ENCODE measurements around the gene CRTC1.
A peak's percentile ranks its signal among the peaks of the same experiment; 100 is the strongest.

The CRTC1 gene

GRCh38 chr19:18683109-18683957 lies at the start of gene CRTC1:
Gene CRTC1, plus strand, starts transcription at chr19:18683680. Its CDS starts 23 bp downstream, at chr19:18683703.
- FAIRE-seq = no peak

- no peak for FAIRE-seq
These were observed 48.7 kb upstream of the CRTC1 start for GRCh38 chr19:18634612-18635297.

GRCh38 chr19:18635831-18636182 lies 47.7 kb upstream of the CRTC1 start:
- FAIRE-seq = no peak

- FAIRE-seq = peak; percentile 95
These were observed 47.1 kb upstream of the CRTC1 start for GRCh38 chr19:18636183-18636968.

GRCh38 chr19:18636969-18637629 lies 46.4 kb upstream of the CRTC1 start, which contains the start of gene KLHL26:
Gene KLHL26, plus strand, starts transcription at chr19:18637028. Its CDS starts 27 bp downstream, at chr19:18637055.
- no peak for FAIRE-seq

GRCh38 chr19:18637673-18638630 lies 45.5 kb upstream of the CRTC1 start:
- peak; percentile 84 for FAIRE-seq

GRCh38 chr19:18639706-18640243 lies 43.7 kb upstream of the CRTC1 start:
- no peak for FAIRE-seq

GRCh38 chr19:18644196-18645034 lies 39.1 kb upstream of the CRTC1 start:
- no peak for FAIRE-seq

GRCh38 chr19:18645035-18645511 lies 38.4 kb upstream of the CRTC1 start:
- no peak for FAIRE-seq

GRCh38 chr19:18646535-18647370 lies 36.7 kb upstream of the CRTC1 start:
- no peak for FAIRE-seq

- FAIRE-seq = no peak
These were observed 36.1 kb upstream of the CRTC1 start for GRCh38 chr19:18647371-18647767.

- no peak for FAIRE-seq
These were observed 35.7 kb upstream of the CRTC1 start for GRCh38 chr19:18647807-18648206.

- FAIRE-seq = no peak
These were observed 34.5 kb upstream of the CRTC1 start for GRCh38 chr19:18648973-18649315.

- FAIRE-seq = no peak
These were observed 34.0 kb upstream of the CRTC1 start for GRCh38 chr19:18649371-18650020.

- no peak for FAIRE-seq
These were observed 33.5 kb upstream of the CRTC1 start for GRCh38 chr19:18650021-18650390.

GRCh38 chr19:18650468-18651041 lies 32.9 kb upstream of the CRTC1 start:
- no peak for FAIRE-seq

- no peak for FAIRE-seq
These were observed 32.2 kb upstream of the CRTC1 start for GRCh38 chr19:18651300-18651699.

- FAIRE-seq = no peak
These were observed 31.7 kb upstream of the CRTC1 start for GRCh38 chr19:18651733-18652132.
